ENCODE measurements around the gene NDUFS6. TPM values are rescaled to one million over a fixed set of nuclear protein-coding genes. Genes with fewer than 3 reads are reported as not detected.
A peak's percentile ranks its signal among the peaks of the same experiment; 100 is the strongest.
"Not testable (repeated sequence)": the region's sequence is repeated elsewhere in the genome, so short reads cannot be mapped to it uniquely, and the experiment has no call there.

Gene NDUFS6
- total RNA-seq, 1 donor from 2014 or later: 21.3 TPM

DNA sequence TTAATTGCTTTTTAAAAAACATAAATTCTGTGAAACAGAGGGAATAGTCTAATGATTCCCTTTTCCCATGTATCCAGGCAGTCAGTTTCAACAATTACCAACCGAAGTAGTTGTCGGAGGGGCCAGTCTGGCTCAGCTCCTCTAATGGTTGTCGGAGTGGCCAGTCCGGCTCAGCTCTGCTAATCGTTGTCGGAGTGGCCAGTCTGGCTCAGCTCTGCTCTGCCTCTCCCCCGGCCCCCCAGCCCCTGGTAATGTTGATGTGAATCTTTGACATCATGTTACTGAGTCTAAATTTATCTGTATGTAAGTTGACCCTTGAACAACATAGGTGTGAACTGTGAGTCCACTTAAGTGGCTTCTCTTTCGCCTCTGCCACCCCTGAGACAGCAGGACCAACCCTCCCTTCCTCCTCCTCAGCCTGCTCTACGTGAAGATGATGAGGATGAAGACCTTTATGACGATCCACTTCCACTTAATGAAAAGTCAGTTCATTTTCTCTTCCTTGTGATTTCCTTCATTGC is 9.4 kb downstream of the NDUFS6 start:
- no peaks in the 10 kb centered on the region for H3K4me1 ChIP-seq
- DNase-seq (no peak), ATAC-seq (no peak)
- H3K27me3 ChIP-seq (ENCODE audit: low read depth): no peaks in the 10 kb centered on the region
- H3K27ac ChIP-seq: no peak overlapping the region
- peaks cover 100% of the 10 kb centered on the region for H3K36me3 ChIP-seq
- no peaks in the 10 kb centered on the region for H3K9me3 ChIP-seq
- intact Hi-C loops (cut with DNase I): no loop called here
- H3K4me3 ChIP-seq: no peak overlapping the region
- TF ChIP-seq CTCF (IDR thresholded peaks at IDR 0.05): no peak

GRCh38 chr5:1814183-1815020 is 13.2 kb downstream of the NDUFS6 start:
- TF ChIP-seq CTCF (IDR thresholded peaks at IDR 0.05): no peak
- no peak for ATAC-seq
- intact Hi-C loops (cut with DNase I): no loop called here
- Histone ChIP-seq H3K27ac (no peak overlapping the region), H3K9me3 (no peaks in the 10 kb centered on the region), H3K4me1 (no peaks in the 10 kb centered on the region), H3K36me3 (peaks cover 97% of the 10 kb centered on the region), H3K27me3 (ENCODE audit: low read depth) (no peaks in the 10 kb centered on the region), H3K4me3 (no peak overlapping the region)
- peak; percentile 30 for DNase-seq

- no peak for TF ChIP-seq CTCF (IDR thresholded peaks at IDR 0.05)
- peaks cover 97% of the 10 kb centered on the region for H3K36me3 ChIP-seq
- H3K4me1 ChIP-seq: no peaks in the 10 kb centered on the region
- peak; percentile 28 for DNase-seq
- H3K27me3 ChIP-seq (ENCODE audit: low read depth): no peaks in the 10 kb centered on the region
- H3K4me3 ChIP-seq: no peak overlapping the region
- no peaks in the 10 kb centered on the region for H3K9me3 ChIP-seq
- intact Hi-C loops (cut with DNase I): no loop called here
- ATAC-seq: no peak
- no peak overlapping the region for H3K27ac ChIP-seq
Observed at GRCh38 chr5:1815071-1815786, 14.0 kb downstream of the NDUFS6 start.

DNA sequence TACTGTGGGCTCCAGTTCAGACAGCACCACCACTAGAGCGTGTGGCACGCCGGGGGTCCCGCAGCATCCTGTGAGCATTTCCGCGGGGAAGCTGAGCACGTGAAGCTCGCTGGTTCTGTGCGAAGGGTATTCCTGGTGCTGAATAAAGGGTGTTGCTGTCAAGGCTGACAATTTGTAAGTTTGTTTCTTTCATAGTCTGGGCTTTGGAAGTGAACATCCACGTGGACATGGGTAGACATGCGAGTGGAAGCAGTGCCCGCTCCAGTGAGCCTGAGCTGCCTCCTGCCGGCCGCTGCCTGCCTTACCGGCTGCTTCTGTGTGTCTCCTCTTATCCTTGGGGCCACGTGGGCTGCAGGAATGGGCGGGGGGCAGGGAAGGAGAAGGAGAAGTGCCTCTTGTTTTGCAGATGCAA is 14.7 kb downstream of the NDUFS6 start:
- H3K36me3 ChIP-seq: peaks cover 97% of the 10 kb centered on the region
- no peak for TF ChIP-seq CTCF (IDR thresholded peaks at IDR 0.05)
- intact Hi-C loops (cut with DNase I): no loop called here

DNA sequence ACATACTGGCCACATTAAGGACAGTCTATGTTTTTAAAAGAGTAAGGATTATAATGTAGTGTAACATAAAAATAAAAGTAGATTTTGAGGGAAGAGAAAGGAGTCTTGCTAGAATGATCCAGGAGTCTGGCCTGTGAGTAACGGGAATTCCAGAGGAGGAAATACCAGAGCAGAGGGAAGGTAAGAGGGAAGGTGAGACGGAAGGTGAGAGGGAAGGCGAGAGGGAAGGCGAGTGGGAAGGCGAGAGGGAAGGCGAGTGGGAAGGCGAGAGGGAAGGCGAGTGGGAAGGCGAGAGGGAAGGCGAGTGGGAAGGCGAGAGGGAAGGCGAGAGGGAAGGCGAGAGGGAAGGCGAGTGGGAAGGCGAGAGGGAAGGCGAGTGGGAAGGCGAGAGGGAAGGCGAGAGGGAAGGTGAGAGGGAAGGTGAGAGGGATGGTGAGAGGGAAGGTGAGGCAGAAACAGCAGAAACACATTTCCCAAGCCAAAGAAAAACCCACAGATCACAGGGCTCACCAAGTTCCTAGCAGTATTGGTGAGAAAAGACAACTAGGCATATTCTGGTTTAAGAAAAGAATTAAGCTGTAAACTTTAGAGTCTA is 15.4 kb downstream of the NDUFS6 start:
- H3K27ac ChIP-seq; intact Hi-C loops (cut with DNase I); H3K4me3 ChIP-seq; H3K4me1 ChIP-seq; H3K27me3 ChIP-seq (ENCODE audit: low read depth); H3K9me3 ChIP-seq; ATAC-seq; DNase-seq: not testable (repeated sequence)
- peaks cover 97% of the 10 kb centered on the region for H3K36me3 ChIP-seq

More for the DNA sequence above, 14.7 kb downstream of the NDUFS6 start:
- Histone ChIP-seq H3K4me3 (no peak overlapping the region), H3K4me1 (no peaks in the 10 kb centered on the region), H3K27me3 (ENCODE audit: low read depth) (no peaks in the 10 kb centered on the region), H3K27ac (no peak overlapping the region), H3K9me3 (no peaks in the 10 kb centered on the region)
- no peak for ATAC-seq
- no peak for DNase-seq

Measured in lower lobe of right lung (tissue), 2 donors.